Measurements from ENCODE around the gene CRY1. TPM values are rescaled to one million over a fixed set of nuclear protein-coding genes. Genes with fewer than 3 reads are reported as not detected.

CRY1 gene
- total RNA-seq, 1 experiment from 2014 or later: 23.1 TPM

- Mint-ChIP-seq H3K27ac (no peak overlapping the region), H3K9me3 (peaks cover 9% of the 10 kb centered on the region), H3K4me1 (peaks cover 34% of the 10 kb centered on the region), H3K4me3 (no peak overlapping the region), H3K27me3 (ENCODE audit: low read depth) (peaks cover 6% of the 10 kb centered on the region; the same call in 1 of the 2 replicates), H3K36me3 (peaks cover 6% of the 10 kb centered on the region)
- DNase-seq (ENCODE audit: low spot score) (no peak), ATAC-seq (peak; percentile 50)
- CTCF ChIA-PET: interaction anchor here (0.5 to 2.0 kb wide), 13 partner anchors 11 to 543 kb away, joined by 3 to 12 read pairs (median 3); no protein-coding TSS in a partner anchor
- POLR2A ChIA-PET: no interaction called here
- TF ChIP-seq JAZF1 (CRISPR knock-in tag; IDR thresholded peaks at IDR 0.05): no peak
- TF ChIP-seq, protein P1, sequence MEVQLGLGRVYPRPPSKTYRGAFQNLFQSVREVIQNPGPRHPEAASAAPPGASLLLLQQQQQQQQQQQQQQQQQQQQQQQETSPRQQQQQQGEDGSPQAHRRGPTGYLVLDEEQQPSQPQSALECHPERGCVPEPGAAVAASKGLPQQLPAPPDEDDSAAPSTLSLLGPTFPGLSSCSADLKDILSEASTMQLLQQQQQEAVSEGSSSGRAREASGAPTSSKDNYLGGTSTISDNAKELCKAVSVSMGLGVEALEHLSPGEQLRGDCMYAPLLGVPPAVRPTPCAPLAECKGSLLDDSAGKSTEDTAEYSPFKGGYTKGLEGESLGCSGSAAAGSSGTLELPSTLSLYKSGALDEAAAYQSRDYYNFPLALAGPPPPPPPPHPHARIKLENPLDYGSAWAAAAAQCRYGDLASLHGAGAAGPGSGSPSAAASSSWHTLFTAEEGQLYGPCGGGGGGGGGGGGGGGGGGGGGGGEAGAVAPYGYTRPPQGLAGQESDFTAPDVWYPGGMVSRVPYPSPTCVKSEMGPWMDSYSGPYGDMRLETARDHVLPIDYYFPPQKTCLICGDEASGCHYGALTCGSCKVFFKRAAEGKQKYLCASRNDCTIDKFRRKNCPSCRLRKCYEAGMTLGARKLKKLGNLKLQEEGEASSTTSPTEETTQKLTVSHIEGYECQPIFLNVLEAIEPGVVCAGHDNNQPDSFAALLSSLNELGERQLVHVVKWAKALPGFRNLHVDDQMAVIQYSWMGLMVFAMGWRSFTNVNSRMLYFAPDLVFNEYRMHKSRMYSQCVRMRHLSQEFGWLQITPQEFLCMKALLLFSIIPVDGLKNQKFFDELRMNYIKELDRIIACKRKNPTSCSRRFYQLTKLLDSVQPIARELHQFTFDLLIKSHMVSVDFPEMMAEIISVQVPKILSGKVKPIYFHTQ (CRISPR knock-in tag; IDR thresholded peaks at IDR 0.05): no peak
- TF ChIP-seq E2F1 (CRISPR knock-in tag; IDR thresholded peaks at IDR 0.05): no peak
- TF ChIP-seq, protein P2, sequence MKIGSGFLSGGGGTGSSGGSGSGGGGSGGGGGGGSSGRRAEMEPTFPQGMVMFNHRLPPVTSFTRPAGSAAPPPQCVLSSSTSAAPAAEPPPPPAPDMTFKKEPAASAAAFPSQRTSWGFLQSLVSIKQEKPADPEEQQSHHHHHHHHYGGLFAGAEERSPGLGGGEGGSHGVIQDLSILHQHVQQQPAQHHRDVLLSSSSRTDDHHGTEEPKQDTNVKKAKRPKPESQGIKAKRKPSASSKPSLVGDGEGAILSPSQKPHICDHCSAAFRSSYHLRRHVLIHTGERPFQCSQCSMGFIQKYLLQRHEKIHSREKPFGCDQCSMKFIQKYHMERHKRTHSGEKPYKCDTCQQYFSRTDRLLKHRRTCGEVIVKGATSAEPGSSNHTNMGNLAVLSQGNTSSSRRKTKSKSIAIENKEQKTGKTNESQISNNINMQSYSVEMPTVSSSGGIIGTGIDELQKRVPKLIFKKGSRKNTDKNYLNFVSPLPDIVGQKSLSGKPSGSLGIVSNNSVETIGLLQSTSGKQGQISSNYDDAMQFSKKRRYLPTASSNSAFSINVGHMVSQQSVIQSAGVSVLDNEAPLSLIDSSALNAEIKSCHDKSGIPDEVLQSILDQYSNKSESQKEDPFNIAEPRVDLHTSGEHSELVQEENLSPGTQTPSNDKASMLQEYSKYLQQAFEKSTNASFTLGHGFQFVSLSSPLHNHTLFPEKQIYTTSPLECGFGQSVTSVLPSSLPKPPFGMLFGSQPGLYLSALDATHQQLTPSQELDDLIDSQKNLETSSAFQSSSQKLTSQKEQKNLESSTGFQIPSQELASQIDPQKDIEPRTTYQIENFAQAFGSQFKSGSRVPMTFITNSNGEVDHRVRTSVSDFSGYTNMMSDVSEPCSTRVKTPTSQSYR (CRISPR knock-in tag; IDR thresholded peaks at IDR 0.05): no peak
- no peak for TF ChIP-seq ESRRA (CRISPR knock-in tag; IDR thresholded peaks at IDR 0.05; ENCODE audit: borderline replicate concordance)
- no peak for TF ChIP-seq ZNF396 (CRISPR knock-in tag; IDR thresholded peaks at IDR 0.05; ENCODE audit: borderline replicate concordance)
- TF ChIP-seq SOX15 (CRISPR knock-in tag; IDR thresholded peaks at IDR 0.05): no peak
- no peak for TF ChIP-seq IRF2 (CRISPR knock-in tag; IDR thresholded peaks at IDR 0.05; ENCODE audit: borderline replicate concordance, low read depth)
- TF ChIP-seq ATF6 (CRISPR knock-in tag; IDR thresholded peaks at IDR 0.05): no peak
- TF ChIP-seq NR2C2 (CRISPR knock-in tag; IDR thresholded peaks at IDR 0.05): no peak
- TF ChIP-seq TP53 (CRISPR knock-in tag; IDR thresholded peaks at IDR 0.05): no peak
- no peak for TF ChIP-seq MXD4 (CRISPR knock-in tag; IDR thresholded peaks at IDR 0.05; ENCODE audit: borderline replicate concordance)
- TF ChIP-seq ERG (CRISPR knock-in tag; IDR thresholded peaks at IDR 0.05): no peak
- TF ChIP-seq NR1H2 (CRISPR knock-in tag; IDR thresholded peaks at IDR 0.05): no peak
- TF ChIP-seq FOXK1 (CRISPR knock-in tag; IDR thresholded peaks at IDR 0.05): no peak
- no peak for TF ChIP-seq TEAD1 (CRISPR knock-in tag; IDR thresholded peaks at IDR 0.05)
- no peak for TF ChIP-seq GABPB1 (CRISPR knock-in tag; IDR thresholded peaks at IDR 0.05)
- TF ChIP-seq, protein P3, sequence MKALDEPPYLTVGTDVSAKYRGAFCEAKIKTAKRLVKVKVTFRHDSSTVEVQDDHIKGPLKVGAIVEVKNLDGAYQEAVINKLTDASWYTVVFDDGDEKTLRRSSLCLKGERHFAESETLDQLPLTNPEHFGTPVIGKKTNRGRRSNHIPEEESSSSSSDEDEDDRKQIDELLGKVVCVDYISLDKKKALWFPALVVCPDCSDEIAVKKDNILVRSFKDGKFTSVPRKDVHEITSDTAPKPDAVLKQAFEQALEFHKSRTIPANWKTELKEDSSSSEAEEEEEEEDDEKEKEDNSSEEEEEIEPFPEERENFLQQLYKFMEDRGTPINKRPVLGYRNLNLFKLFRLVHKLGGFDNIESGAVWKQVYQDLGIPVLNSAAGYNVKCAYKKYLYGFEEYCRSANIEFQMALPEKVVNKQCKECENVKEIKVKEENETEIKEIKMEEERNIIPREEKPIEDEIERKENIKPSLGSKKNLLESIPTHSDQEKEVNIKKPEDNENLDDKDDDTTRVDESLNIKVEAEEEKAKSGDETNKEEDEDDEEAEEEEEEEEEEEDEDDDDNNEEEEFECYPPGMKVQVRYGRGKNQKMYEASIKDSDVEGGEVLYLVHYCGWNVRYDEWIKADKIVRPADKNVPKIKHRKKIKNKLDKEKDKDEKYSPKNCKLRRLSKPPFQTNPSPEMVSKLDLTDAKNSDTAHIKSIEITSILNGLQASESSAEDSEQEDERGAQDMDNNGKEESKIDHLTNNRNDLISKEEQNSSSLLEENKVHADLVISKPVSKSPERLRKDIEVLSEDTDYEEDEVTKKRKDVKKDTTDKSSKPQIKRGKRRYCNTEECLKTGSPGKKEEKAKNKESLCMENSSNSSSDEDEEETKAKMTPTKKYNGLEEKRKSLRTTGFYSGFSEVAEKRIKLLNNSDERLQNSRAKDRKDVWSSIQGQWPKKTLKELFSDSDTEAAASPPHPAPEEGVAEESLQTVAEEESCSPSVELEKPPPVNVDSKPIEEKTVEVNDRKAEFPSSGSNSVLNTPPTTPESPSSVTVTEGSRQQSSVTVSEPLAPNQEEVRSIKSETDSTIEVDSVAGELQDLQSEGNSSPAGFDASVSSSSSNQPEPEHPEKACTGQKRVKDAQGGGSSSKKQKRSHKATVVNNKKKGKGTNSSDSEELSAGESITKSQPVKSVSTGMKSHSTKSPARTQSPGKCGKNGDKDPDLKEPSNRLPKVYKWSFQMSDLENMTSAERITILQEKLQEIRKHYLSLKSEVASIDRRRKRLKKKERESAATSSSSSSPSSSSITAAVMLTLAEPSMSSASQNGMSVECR (CRISPR knock-in tag; IDR thresholded peaks at IDR 0.05; ENCODE audit: borderline replicate concordance): no peak
- TF ChIP-seq CDX4 (CRISPR knock-in tag; IDR thresholded peaks at IDR 0.05; ENCODE audit: borderline replicate concordance): no peak
Observed at GRCh38 chr12:107127482-107128430, 34.4 kb upstream of the CRY1 start.

All from WTC11 (cell line).